Body of pancreas (tissue), 4 donors: ENCODE data around the gene KRT222. TPM values are rescaled to one million over a fixed set of nuclear protein-coding genes. Genes with fewer than 3 reads are reported as not detected.

Source experiments
- ATAC-seq: fragments of 150-250 bp; one replicate; pipeline ENCODE4 v1.9.1; 2016
- DNase-seq, 4 donors: peaks; one replicate each; pipeline ENCODE4 v3.0.0-alpha.2; 2019
- H3K27ac ChIP-seq, 4 donors: fragments of 200-600 bp; sonication (generic); 1 replicate in 3 of 4; 2 replicates in 1 of 4; pipeline versions ENCODE4 v1.5.1 to v1.6.1; 2016 to 2019; ENCODE audit warnings: mild to moderate bottlenecking in 1 of 4, mixed read lengths in 1 of 4, moderate library complexity in 1 of 4
- H3K27me3 ChIP-seq, 2 donors: fragments of 200-600 bp; sonication (generic); one replicate each; pipeline ENCODE4 v1.6.0; 2016; ENCODE audit warnings: mild to moderate bottlenecking in 1 of 2
- H3K36me3 ChIP-seq, 2 donors: fragments of 200-600 bp; sonication (generic); replicated peaks in 1 of 2; 2 replicates each; pipeline ENCODE4 v1.5.1; 2016; ENCODE audit warnings: low read depth in 2 of 2; ENCODE audit not compliant: insufficient read depth in 1 of 2
- H3K4me1 ChIP-seq: fragments of 200-600 bp; sonication (generic); one replicate; pipeline ENCODE4 v1.6.0; 2016
- H3K4me3 ChIP-seq, 2 donors: fragments of 200-600 bp; sonication (generic); 1 replicate in 1 of 2; 2 replicates in 1 of 2; pipeline ENCODE4 v1.5.1; 2016 to 2019
- H3K9me3 ChIP-seq, 3 donors: fragments of 200-600 bp; sonication (generic); 1 replicate in 2 of 3; 2 replicates in 1 of 3; pipeline ENCODE4 v1.5.1; 2016
- CTCF ChIP-seq, 7 experiments: fragments of 450-650 bp in 4 of 7; fragments of 200-600 bp in 3 of 7; sonication (generic) in 3 of 7; IDR thresholded peaks; one replicate each; pipeline ENCODE4 v1.5.1; 2016 to 2019; ENCODE audit warnings: antibody characterized with exemption in 7 of 7
- POLR2A ChIP-seq, 3 donors: fragments of 450-650 bp; IDR thresholded peaks; one replicate each; pipeline ENCODE4 v1.6.1; 2016; ENCODE audit warnings: antibody characterized with exemption in 3 of 3, mild to moderate bottlenecking in 2 of 3
- WGBS, 2 donors: methylation state at CpG; one replicate each; pipeline ENCODE4 v1.1.5; 2017; 5-methylcytosine and 5-hydroxymethylcytosine counted together
- intact Hi-C: fragments of 100-400 bp; cut with DNase I; formaldehyde crosslinking; loops from one replicate; pipeline ENCODE4 v1.15.1; 2023
- total RNA-seq, 2 donors: library from RNA; depleted of rRNA; stranded (reverse); fragments of >200 nt; gene quantifications; one replicate each; pipeline ENCODE4 v1.1.0, GENCODE V29; 2016

KRT222 gene
- total RNA-seq, 2 donors from 2014 or later, result 0.66 to 1.6 TPM

GRCh38 chr17:40645291-40645690 is 19.7 kb downstream of the KRT222 start:
- H3K4me3 ChIP-seq, result no peak overlapping the region
- peaks cover 4 to 15% of the 10 kb centered on the region in 2 donors for H3K36me3 ChIP-seq
- H3K27me3 ChIP-seq, result no peaks in the 10 kb centered on the region
- H3K4me1 ChIP-seq, result peaks cover 32% of the 10 kb centered on the region
- intact Hi-C loops, result no loop called here
- H3K27ac ChIP-seq, result no peak overlapping the region
- no peak for TF ChIP-seq CTCF (IDR thresholded peaks at IDR 0.05)
- TF ChIP-seq POLR2A (IDR thresholded peaks at IDR 0.05), result no peak
- DNase-seq, result no peak
- no peaks in the 10 kb centered on the region for H3K9me3 ChIP-seq
- ATAC-seq, result no peak

GRCh38 chr17:40637931-40638330 is 27.0 kb downstream of the KRT222 start:
- Histone ChIP-seq H3K36me3 (peaks cover 6 to 45% of the 10 kb centered on the region in 2 donors), H3K27ac (no peak overlapping the region), H3K27me3 (no peaks in the 10 kb centered on the region), H3K9me3 (no peaks in the 10 kb centered on the region), H3K4me3 (no peak overlapping the region), H3K4me1 (peaks cover 14% of the 10 kb centered on the region)
- intact Hi-C loops, result no loop called here
- DNase-seq, result no peak
- ATAC-seq, result no peak
- 14 to 32% methylated on average over 2 of the region's 2 CpGs for WGBS, 2 donors
- TF ChIP-seq POLR2A (IDR thresholded peaks at IDR 0.05) (no peak), CTCF (IDR thresholded peaks at IDR 0.05) (no peak)

GRCh38 chr17:40633871-40634270 is 31.1 kb downstream of the KRT222 start:
- Histone ChIP-seq H3K4me1 (peaks cover 7% of the 10 kb centered on the region), H3K9me3 (no peaks in the 10 kb centered on the region), H3K27ac (no peak overlapping the region), H3K36me3 (peaks cover 11 to 58% of the 10 kb centered on the region in 2 donors), H3K27me3 (no peaks in the 10 kb centered on the region), H3K4me3 (no peak overlapping the region)
- no peak for TF ChIP-seq CTCF (IDR thresholded peaks at IDR 0.05)
- no peak for TF ChIP-seq POLR2A (IDR thresholded peaks at IDR 0.05)
- intact Hi-C loops, result no loop called here
- DNase-seq, result no peak
- ATAC-seq, result no peak
- 57 to 72% methylated on average over 1 of the region's 1 CpG for WGBS, 2 donors

- H3K36me3 ChIP-seq, result peaks cover 13 to 59% of the 10 kb centered on the region in 2 donors
- ATAC-seq, result no peak
- intact Hi-C loops, result no loop called here
Measured at GRCh38 chr17:40632216-40632615, 32.8 kb downstream of the KRT222 start.

More at GRCh38 chr17:40632216-40632615, 32.8 kb downstream of the KRT222 start:
- H3K27ac ChIP-seq, result no peak overlapping the region
- WGBS, 2 donors, result 80 to 89% methylated on average over 9 of the region's 9 CpGs
- TF ChIP-seq POLR2A (IDR thresholded peaks at IDR 0.05) (no peak), CTCF (IDR thresholded peaks at IDR 0.05) (no peak)
- no peaks in the 10 kb centered on the region for H3K4me1 ChIP-seq
- peak in 2 of 4 donors; percentile 22 to 34 for DNase-seq
- no peak overlapping the region for H3K4me3 ChIP-seq
- no peaks in the 10 kb centered on the region for H3K9me3 ChIP-seq
- H3K27me3 ChIP-seq, result no peaks in the 10 kb centered on the region
